Karpas-422 (cell line): ENCODE measurements around the gene SLC4A8. TPM values are rescaled to one million over a fixed set of nuclear protein-coding genes. Genes with fewer than 3 reads are reported as not detected.

Experiments used
- DNase-seq: peaks from one replicate; pipeline ENCODE4 v3.0.0-alpha.2; 2015
- H2AFZ ChIP-seq: fragments of 200-600 bp; sonication (generic); 2 replicates; pipeline ENCODE4 v1.6.1; 2014; ENCODE audit warnings: antibody characterized with exemption, low read length, mixed read lengths
- H3K27ac ChIP-seq: fragments of 200-600 bp; sonication (generic); 2 replicates; pipeline ENCODE4 v1.5.1; 2014; ENCODE audit warnings: mild to moderate bottlenecking, low read length, moderate library complexity
- H3K27me3 ChIP-seq: fragments of 200-600 bp; sonication (generic); 2 replicates; pipeline ENCODE4 v1.6.1; 2014; ENCODE audit warnings: low read length, mixed read lengths
- H3K36me3 ChIP-seq: fragments of 200-600 bp; sonication (generic); 2 replicates; pipeline ENCODE4 v1.6.1; 2014; ENCODE audit warnings: low read length, mixed read lengths; ENCODE audit not compliant: insufficient read depth
- H3K4me1 ChIP-seq: fragments of 200-600 bp; sonication (generic); 2 replicates; pipeline ENCODE4 v1.6.1; 2014; ENCODE audit warnings: mild to moderate bottlenecking, low read length, mixed read lengths
- H3K4me2 ChIP-seq: fragments of 200-600 bp; sonication (generic); 2 replicates; pipeline ENCODE4 v1.6.1; 2014; ENCODE audit warnings: low read length, low read depth, mild to moderate bottlenecking; ENCODE audit not compliant: poor library complexity, severe bottlenecking
- H3K4me3 ChIP-seq: fragments of 200-600 bp; sonication (generic); 2 replicates; pipeline ENCODE4 v1.5.1; 2014; ENCODE audit warnings: mild to moderate bottlenecking, antibody characterized with exemption, low read length, mixed read lengths
- H3K79me2 ChIP-seq: fragments of 200-600 bp; sonication (generic); 2 replicates; pipeline ENCODE4 v1.6.1; 2014; ENCODE audit warnings: mild to moderate bottlenecking, low read length, mixed read lengths
- H3K9ac ChIP-seq: fragments of 200-600 bp; sonication (generic); 2 replicates; pipeline ENCODE4 v1.6.0; 2014; ENCODE audit warnings: low read length
- H3K9me2 ChIP-seq: fragments of 200-600 bp; sonication (generic), shearing (Covaris generic); replicated peaks from 2 replicates; pipeline ENCODE4 v1.6.0; 2014; ENCODE audit warnings: mild to moderate bottlenecking, low read length, moderate library complexity; ENCODE audit not compliant: insufficient read depth
- H3K9me3 ChIP-seq: fragments of 300-700, 200-600 bp; sonication (generic); 2 replicates; pipeline ENCODE4 v1.6.1; 2014; ENCODE audit warnings: low read length, mixed read lengths
- H4K20me1 ChIP-seq: fragments of 200-600 bp; sonication (generic); 2 replicates; pipeline ENCODE4 v1.6.1; 2014; ENCODE audit warnings: mild to moderate bottlenecking, antibody characterized with exemption, low read length, low read depth; ENCODE audit not compliant: insufficient read depth
- total RNA-seq: library from RNA; depleted of rRNA; stranded (reverse); fragments of >200 nt; shearing (Covaris generic); gene quantifications from 2 replicates; pipeline ENCODE4 v1.2.3, GENCODE V29; 2014; ENCODE audit warnings: low replicate concordance

Gene SLC4A8
- total RNA-seq, 1 experiment from 2014 or later, result 9.1 TPM

DNA sequence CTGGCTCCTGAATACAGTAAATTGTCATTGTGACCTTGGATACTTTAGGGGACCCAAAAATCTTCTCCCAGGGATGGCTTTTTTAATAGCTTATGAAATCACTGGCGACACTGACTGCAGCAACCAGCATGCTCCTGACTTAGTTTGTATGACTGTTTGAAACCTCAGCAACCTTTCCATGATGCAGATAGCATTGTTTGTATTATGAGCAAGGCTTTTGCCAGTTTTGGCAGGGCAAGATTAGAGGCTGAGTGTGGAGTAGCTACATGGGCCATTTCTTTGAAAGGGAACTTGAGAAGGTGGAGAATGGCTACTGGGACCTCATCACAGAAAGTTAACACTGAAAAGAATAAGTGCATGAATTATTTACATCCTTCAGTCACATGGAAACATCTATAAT lies 50.9 kb downstream of the SLC4A8 start:
- Histone ChIP-seq H3K4me3 (no peak overlapping the region), H3K36me3 (no peaks in the 10 kb centered on the region), H3K9ac (no peak overlapping the region), H3K9me3 (no peaks in the 10 kb centered on the region), H3K9me2 (no peaks in the 10 kb centered on the region), H3K4me1 (peaks cover 5% of the 10 kb centered on the region; the same call in 1 of the 2 replicates), H3K27ac (no peak overlapping the region), H2AFZ (no peak overlapping the region), H3K4me2 (no peak overlapping the region), H3K79me2 (no peaks in the 10 kb centered on the region), H3K27me3 (no peaks in the 10 kb centered on the region), H4K20me1 (no peaks in the 10 kb centered on the region)
- peak; percentile 23 for DNase-seq

- no peaks in the 10 kb centered on the region for H3K9me2 ChIP-seq
- no peak overlapping the region for H3K9ac ChIP-seq
- H3K9me3 ChIP-seq, result no peaks in the 10 kb centered on the region
- H3K27ac ChIP-seq, result no peak overlapping the region
- H3K4me3 ChIP-seq, result no peak overlapping the region
- H3K36me3 ChIP-seq, result no peaks in the 10 kb centered on the region
- no peak for DNase-seq
- no peaks in the 10 kb centered on the region for H3K4me1 ChIP-seq
- H4K20me1 ChIP-seq, result no peaks in the 10 kb centered on the region
- H3K4me2 ChIP-seq, result no peak overlapping the region
- no peaks in the 10 kb centered on the region for H3K27me3 ChIP-seq
- H2AFZ ChIP-seq, result no peak overlapping the region
- H3K79me2 ChIP-seq, result no peaks in the 10 kb centered on the region
Measured at GRCh38 chr12:51480978-51481377, 56.3 kb downstream of the SLC4A8 start.

DNA sequence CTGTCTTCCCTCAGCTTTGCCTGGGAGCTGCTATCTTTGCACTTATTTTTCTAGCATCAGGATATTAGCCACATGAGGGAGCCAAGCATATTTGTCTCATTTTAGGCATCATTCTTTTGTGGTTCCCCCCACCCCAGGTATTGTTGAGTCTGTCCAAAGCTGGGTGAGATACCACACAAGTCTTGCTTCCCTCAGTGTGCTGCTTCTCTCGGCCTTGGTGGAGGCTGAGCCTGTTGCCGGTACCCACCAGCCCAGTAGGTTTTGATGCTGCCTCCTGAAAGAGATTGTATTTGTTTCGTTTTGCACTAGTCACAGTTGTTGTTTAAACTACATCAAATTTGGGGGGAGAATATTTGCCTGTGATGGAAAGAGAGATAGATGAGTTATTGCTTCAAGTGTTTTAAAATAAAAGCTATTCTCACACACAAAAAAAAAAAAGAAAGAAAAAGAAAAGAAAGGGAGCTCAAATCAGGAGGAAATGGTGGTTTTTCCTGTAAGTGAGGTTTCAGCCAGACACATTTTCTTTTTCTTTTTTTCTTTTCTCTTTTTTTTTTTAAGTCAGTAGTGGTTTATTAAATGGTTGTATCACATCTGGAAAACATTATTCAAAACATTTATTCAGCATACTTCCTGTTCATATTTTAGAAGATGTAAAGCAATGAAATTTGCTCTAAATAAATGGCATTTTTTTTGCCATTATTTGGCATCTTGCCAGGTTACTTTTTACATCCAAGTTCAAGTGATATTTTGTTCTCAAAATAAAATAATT lies 58.5 kb downstream of the SLC4A8 start:
- no peaks in the 10 kb centered on the region for H3K4me1 ChIP-seq
- no peaks in the 10 kb centered on the region for H3K9me3 ChIP-seq
- H3K4me3 ChIP-seq, result no peak overlapping the region
- DNase-seq, result no peak
- no peak overlapping the region for H3K4me2 ChIP-seq
- H3K27ac ChIP-seq, result no peak overlapping the region
- no peaks in the 10 kb centered on the region for H3K27me3 ChIP-seq
- H3K9ac ChIP-seq, result no peak overlapping the region
- H3K9me2 ChIP-seq, result no peaks in the 10 kb centered on the region
- H3K79me2 ChIP-seq, result no peaks in the 10 kb centered on the region
- no peaks in the 10 kb centered on the region for H3K36me3 ChIP-seq
- no peaks in the 10 kb centered on the region for H4K20me1 ChIP-seq
- no peak overlapping the region for H2AFZ ChIP-seq

GRCh38 chr12:51484119-51484518 lies 59.5 kb downstream of the SLC4A8 start:
- Histone ChIP-seq H2AFZ (no peak overlapping the region), H3K9me2 (no peaks in the 10 kb centered on the region), H3K4me1 (no peaks in the 10 kb centered on the region), H3K27ac (no peak overlapping the region), H3K9ac (no peak overlapping the region), H3K9me3 (no peaks in the 10 kb centered on the region), H3K4me3 (no peak overlapping the region), H3K27me3 (no peaks in the 10 kb centered on the region), H3K36me3 (no peaks in the 10 kb centered on the region), H4K20me1 (no peaks in the 10 kb centered on the region), H3K79me2 (no peaks in the 10 kb centered on the region), H3K4me2 (no peak overlapping the region)
- no peak for DNase-seq

DNA sequence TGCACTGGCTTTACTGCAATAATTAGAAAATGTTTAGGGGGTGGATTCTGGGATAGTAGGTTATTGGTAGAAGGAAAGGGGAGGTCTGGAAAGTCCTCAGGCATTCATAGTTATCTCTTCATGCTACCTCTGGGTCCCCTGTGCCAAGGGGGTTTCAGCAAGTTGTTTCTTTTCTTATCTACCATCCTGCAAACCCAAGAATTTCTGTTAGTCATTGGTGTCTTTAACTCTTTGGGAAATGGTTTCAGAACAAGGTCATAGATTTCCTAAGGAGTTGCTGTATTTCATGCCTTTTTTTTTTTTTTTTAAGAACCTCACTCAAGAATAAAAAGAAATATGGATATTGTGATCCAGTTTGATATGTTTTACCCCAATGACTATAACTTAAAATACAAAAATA lies 63.6 kb downstream of the SLC4A8 start:
- Histone ChIP-seq H3K4me2 (no peak overlapping the region), H3K9me3 (no peaks in the 10 kb centered on the region), H3K9me2 (no peaks in the 10 kb centered on the region)

GRCh38 chr12:51493281-51493680 lies 68.7 kb downstream of the SLC4A8 start:
- Histone ChIP-seq H3K4me3 (no peak overlapping the region), H3K4me2 (no peak overlapping the region), H2AFZ (no peak overlapping the region), H3K9me2 (no peaks in the 10 kb centered on the region), H3K36me3 (no peaks in the 10 kb centered on the region), H4K20me1 (no peaks in the 10 kb centered on the region), H3K4me1 (no peaks in the 10 kb centered on the region), H3K9ac (no peak overlapping the region), H3K79me2 (no peaks in the 10 kb centered on the region), H3K27ac (no peak overlapping the region), H3K27me3 (no peaks in the 10 kb centered on the region), H3K9me3 (no peaks in the 10 kb centered on the region)
- no peak for DNase-seq

More for the DNA sequence above, 63.6 kb downstream of the SLC4A8 start:
- Histone ChIP-seq H3K27ac (no peak overlapping the region), H3K4me1 (no peaks in the 10 kb centered on the region), H4K20me1 (no peaks in the 10 kb centered on the region), H3K27me3 (no peaks in the 10 kb centered on the region), H3K9ac (no peak overlapping the region), H3K36me3 (no peaks in the 10 kb centered on the region), H3K79me2 (no peaks in the 10 kb centered on the region), H3K4me3 (no peak overlapping the region), H2AFZ (no peak overlapping the region)
- DNase-seq, result no peak

- Histone ChIP-seq H3K9me3 (no peaks in the 10 kb centered on the region), H2AFZ (no peak overlapping the region), H3K4me3 (no peak overlapping the region), H3K9me2 (no peaks in the 10 kb centered on the region), H3K79me2 (no peaks in the 10 kb centered on the region), H3K4me1 (no peaks in the 10 kb centered on the region), H3K27me3 (no peaks in the 10 kb centered on the region), H4K20me1 (no peaks in the 10 kb centered on the region), H3K9ac (no peak overlapping the region), H3K4me2 (no peak overlapping the region), H3K27ac (no peak overlapping the region), H3K36me3 (no peaks in the 10 kb centered on the region)
- DNase-seq, result no peak
Measured at GRCh38 chr12:51496895-51497294, 72.3 kb downstream of the SLC4A8 start.

- Histone ChIP-seq H3K9me3 (no peaks in the 10 kb centered on the region), H3K9me2 (no peaks in the 10 kb centered on the region)
Measured at GRCh38 chr12:51504851-51505250, 80.2 kb downstream of the SLC4A8 start.

More at GRCh38 chr12:51504851-51505250, 80.2 kb downstream of the SLC4A8 start:
- Histone ChIP-seq H3K4me2 (no peak overlapping the region), H3K4me1 (no peaks in the 10 kb centered on the region; the same call in 1 of the 2 replicates), H3K79me2 (no peaks in the 10 kb centered on the region), H3K4me3 (no peak overlapping the region), H3K36me3 (no peaks in the 10 kb centered on the region), H3K9ac (no peak overlapping the region), H3K27me3 (no peaks in the 10 kb centered on the region), H4K20me1 (no peaks in the 10 kb centered on the region), H3K27ac (no peak overlapping the region), H2AFZ (no peak overlapping the region)
- DNase-seq, result no peak
